Measurements from ENCODE around the gene CEP76. TPM values are rescaled to one million over a fixed set of nuclear protein-coding genes. Genes with fewer than 3 reads are reported as not detected.

The CEP76 gene
- total RNA-seq, result 9.8 and 12.3 TPM in 2 replicates

- peak; percentile 92 to 95 for DNase-seq (ENCODE audit: low read depth in 2 of 2)
These were observed at the start of gene CEP76, which contains the start of gene PSMG2 for GRCh38 chr18:12702221-12703095. CEP76 (minus strand) TSS chr18:12702723; CDS start chr18:12702548, 175 bp downstream. PSMG2 (plus strand) TSS chr18:12703042; CDS start chr18:12703108, 66 bp downstream.

- no peak for DNase-seq (ENCODE audit: low read depth in 2 of 2)
These were observed 49.4 kb upstream of the CEP76 start for GRCh38 chr18:12751891-12752290.

- no peak for DNase-seq (ENCODE audit: low read depth in 2 of 2)
These were observed 49.0 kb upstream of the CEP76 start for GRCh38 chr18:12751503-12751884.

- DNase-seq (ENCODE audit: low read depth in 2 of 2), result no peak
These were observed 48.4 kb upstream of the CEP76 start for GRCh38 chr18:12750715-12751502.

- no peak for DNase-seq (ENCODE audit: low read depth in 2 of 2)
These were observed 47.7 kb upstream of the CEP76 start for GRCh38 chr18:12750076-12750714.

GRCh38 chr18:12749121-12749520 lies 46.6 kb upstream of the CEP76 start:
- DNase-seq (ENCODE audit: low read depth in 2 of 2), result no peak

GRCh38 chr18:12748671-12749070 lies 46.1 kb upstream of the CEP76 start:
- no peak for DNase-seq (ENCODE audit: low read depth in 2 of 2)

GRCh38 chr18:12747530-12748315 lies 45.2 kb upstream of the CEP76 start:
- DNase-seq (ENCODE audit: low read depth in 2 of 2), result no peak

GRCh38 chr18:12745095-12745795 lies 42.7 kb upstream of the CEP76 start:
- DNase-seq (ENCODE audit: low read depth in 2 of 2), result no peak

- DNase-seq (ENCODE audit: low read depth in 2 of 2), result peak; percentile 75 to 85
These were observed 41.6 kb upstream of the CEP76 start for GRCh38 chr18:12744103-12744502.

- DNase-seq (ENCODE audit: low read depth in 2 of 2), result peak in 1 of 2 donors; percentile 47
These were observed 39.9 kb upstream of the CEP76 start for GRCh38 chr18:12742453-12742852.

GRCh38 chr18:12741351-12741750 lies 38.8 kb upstream of the CEP76 start:
- peak in 1 of 2 donors; percentile 5 for DNase-seq (ENCODE audit: low read depth in 2 of 2)

GRCh38 chr18:12737243-12737902 lies 34.9 kb upstream of the CEP76 start:
- no peak for DNase-seq (ENCODE audit: low read depth in 2 of 2)

- peak; percentile 76 to 80 for DNase-seq (ENCODE audit: low read depth in 2 of 2)
These were observed 24.4 kb upstream of the CEP76 start for GRCh38 chr18:12726774-12727550.

- DNase-seq (ENCODE audit: low read depth in 2 of 2), result no peak
These were observed 23.8 kb upstream of the CEP76 start for GRCh38 chr18:12726331-12726730.

GRCh38 chr18:12722731-12723130 lies 20.2 kb upstream of the CEP76 start:
- DNase-seq (ENCODE audit: low read depth in 2 of 2), result no peak

- DNase-seq (ENCODE audit: low read depth in 2 of 2), result no peak
These were observed 19.2 kb upstream of the CEP76 start for GRCh38 chr18:12721495-12722275.

- DNase-seq (ENCODE audit: low read depth in 2 of 2), result no peak
These were observed 8.9 kb upstream of the CEP76 start for GRCh38 chr18:12711446-12711845.
